Measurements from ENCODE around the gene MINAR1. TPM values are rescaled to one million over a fixed set of nuclear protein-coding genes. Genes with fewer than 3 reads are reported as not detected.
"Not testable (repeated sequence)": the region's sequence is repeated elsewhere in the genome, so short reads cannot be mapped to it uniquely, and the experiment has no call there.

The MINAR1 gene, protein sequence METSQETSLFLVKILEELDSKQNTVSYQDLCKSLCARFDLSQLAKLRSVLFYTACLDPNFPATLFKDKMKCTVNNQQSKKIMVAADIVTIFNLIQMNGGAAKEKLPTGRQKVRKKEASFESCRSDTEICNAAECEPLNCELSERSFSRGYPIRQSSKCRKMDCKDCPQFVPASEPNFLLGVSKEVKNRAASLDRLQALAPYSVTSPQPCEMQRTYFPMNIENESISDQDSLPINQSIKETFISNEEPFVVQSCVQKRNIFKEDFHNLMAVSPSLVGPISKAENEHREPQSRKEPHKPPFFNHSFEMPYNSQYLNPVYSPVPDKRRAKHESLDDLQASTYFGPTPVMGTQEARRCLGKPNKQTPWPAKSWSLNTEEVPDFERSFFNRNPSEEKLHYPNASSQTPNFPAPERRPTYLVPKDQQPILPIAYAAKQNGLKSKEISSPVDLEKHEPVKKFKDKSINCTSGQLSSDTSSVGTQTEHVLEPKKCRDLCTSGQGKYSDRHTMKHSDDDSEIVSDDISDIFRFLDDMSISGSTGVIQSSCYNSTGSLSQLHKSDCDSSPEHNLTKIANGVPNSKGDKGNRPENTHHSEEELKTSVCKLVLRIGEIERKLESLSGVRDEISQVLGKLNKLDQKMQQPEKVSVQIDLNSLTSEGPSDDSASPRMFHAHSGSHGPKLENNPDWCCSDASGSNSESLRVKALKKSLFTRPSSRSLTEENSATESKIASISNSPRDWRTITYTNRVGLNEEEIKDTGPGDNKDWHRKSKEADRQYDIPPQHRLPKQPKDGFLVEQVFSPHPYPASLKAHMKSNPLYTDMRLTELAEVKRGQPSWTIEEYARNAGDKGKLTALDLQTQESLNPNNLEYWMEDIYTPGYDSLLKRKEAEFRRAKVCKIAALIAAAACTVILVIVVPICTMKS
- under 1 TPM; 0.31 to 0.32 TPM for total RNA-seq

DNA sequence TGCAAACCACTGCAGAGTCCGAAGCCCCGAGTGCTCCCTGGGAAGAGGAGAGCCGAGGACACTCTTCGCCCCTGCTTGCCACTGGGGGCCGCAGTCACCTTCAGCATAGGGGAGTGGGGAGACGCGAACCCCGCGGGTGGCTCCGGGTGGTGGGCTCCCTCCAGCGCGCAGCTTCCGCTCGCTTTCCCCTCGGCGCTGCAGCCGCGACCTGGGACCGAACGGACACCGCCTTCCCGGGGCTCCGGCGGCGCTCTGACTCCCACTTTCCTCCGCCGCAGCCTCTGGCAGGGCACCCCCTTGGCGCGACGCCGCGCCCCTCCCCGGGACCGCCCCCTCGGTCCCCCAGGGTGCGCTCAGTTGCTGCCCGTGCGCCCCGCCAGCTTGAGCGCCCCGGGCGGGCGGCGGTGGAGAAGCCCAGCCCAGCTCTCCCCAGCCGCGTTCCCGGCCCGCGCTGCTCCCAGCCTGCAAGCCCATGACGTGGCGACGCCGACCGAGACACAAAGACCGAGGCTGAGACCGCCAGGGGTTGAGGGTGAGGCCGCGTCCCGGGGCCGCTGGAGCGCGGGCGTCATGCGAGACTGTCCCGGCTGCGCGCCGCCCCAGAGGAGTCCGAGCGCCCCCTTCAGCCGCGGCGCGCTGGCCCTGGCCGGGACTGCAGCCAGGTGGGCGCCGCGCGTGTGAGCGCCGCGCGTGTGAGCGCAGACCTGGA, at the start of gene MINAR1:
MINAR1 (plus strand) TSS at position 701 of the 709 bp plus-strand sequence. CDS start 23,812 bp downstream, outside the sequence.
- ChIA-PET CTCF (interaction anchor here (1.6 kb wide), 1 partner anchor 11 kb away, joined by 3 read pairs; no protein-coding TSS in a partner anchor), POLR2A (no interaction called here)

DNA sequence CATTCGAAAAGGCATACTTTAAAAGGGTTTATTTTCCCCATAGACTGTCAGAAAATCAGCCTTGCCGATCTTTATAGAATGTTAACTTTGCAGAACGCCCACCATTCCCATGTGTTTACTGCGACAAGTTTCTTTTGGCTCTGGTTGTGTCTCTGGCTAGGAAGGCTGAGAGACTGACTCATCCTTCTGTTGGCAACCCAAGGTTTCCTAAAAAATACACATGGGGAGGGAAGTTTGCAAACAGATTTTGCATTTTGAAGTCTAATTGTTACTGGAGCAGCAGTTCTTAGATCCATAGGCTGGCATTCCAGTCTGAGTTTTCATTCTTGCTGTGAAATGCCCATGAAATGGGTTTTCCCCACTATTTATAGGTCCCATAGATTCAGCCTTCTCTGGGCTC, 37.9 kb upstream of the MINAR1 start:
- ChIA-PET POLR2A (no interaction called here), CTCF (interaction anchor here (0.8 kb wide), 1 partner anchor 13 kb away, joined by 3 read pairs; no protein-coding TSS in a partner anchor)

DNA sequence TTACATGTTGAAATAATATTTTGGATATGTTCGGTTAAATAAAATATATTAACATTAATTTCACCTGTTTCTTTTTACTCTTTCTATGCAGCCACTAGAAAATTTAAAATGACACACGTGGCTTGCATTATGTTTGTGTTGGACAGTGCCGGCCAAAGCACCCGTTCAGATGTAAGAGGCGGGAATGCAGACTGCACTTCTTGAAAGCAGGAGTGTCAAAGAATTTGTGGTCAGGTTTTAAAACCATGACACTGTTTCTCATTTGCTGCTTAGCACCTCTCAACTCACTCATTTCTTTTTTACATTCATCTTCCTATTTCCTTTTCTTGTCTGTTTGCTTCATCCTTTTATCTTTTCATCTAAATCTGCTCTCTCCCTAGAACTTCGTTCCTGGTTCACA, 35.3 kb upstream of the MINAR1 start:
- ChIA-PET POLR2A (no interaction called here), CTCF (no interaction called here)

DNA sequence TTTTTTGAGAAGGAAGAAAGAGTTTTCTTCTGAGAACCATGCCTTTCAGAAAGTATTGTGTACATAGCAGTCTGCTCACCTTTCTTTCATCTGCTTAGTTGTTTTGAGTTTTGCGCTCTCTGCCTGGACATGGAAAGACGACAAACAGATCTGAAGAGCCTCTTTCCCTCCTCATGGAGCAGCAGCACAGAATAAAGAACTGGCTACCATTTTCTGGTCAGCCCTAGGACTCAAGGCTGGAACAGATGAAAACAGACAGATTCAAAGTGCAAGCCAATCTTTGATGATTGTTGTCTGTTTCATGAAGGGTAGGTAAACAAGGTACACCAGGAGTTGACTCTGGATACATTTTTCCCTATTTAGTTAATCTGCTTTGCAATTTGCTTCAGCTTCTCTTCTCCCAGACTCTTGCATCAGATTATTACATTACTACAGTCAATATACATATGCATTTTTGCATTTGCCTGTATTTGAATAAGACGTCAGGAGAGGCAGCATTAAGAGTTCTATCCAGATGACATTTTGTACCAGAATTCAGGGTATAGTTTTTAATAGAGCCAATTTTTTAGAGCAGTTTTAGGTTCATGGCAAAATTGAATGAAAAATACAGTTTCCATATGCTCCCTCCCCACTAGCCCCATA, 34.7 kb upstream of the MINAR1 start:
- ChIA-PET POLR2A (no interaction called here), CTCF (no interaction called here)

DNA sequence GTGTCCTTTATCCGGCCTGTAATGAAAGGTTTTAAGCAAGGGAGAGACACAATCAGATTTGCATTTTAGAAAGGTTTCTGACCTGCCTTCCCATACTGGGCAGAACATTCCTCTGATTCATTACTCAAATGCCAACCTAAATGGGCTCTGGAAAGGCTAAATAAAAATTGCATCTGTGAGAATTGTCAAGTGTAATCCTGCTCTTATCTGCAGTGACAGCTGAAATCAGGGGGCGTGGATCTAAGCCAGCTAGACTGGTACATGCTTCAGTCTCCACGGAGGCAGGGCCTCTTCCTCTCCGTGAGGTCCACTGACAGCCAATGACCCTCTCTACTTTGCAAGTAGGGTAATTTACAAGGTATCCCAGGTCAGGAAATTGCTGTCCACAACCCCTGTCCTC, 32.5 kb upstream of the MINAR1 start:
- ChIA-PET CTCF (no interaction called here), POLR2A (no interaction called here)

DNA sequence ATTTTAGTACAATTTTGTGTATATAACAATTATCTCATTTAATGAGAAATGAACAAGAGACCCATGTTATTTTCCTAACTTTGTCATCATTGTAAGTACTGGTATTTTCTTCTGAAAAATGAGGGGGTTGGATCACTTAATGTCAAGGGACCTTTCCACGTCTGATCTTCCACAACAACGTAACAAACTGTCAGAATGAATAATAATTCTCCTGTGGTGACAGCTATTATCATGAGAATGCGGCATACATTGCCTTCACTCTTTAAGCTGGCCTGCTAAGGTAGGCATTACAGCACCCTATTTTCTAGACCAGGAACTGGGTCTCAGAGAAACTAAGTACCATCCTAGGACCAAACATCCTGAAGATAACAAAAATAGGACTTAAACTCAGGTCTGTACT, 31.5 kb upstream of the MINAR1 start:
- ChIA-PET POLR2A (no interaction called here), CTCF (no interaction called here)

DNA sequence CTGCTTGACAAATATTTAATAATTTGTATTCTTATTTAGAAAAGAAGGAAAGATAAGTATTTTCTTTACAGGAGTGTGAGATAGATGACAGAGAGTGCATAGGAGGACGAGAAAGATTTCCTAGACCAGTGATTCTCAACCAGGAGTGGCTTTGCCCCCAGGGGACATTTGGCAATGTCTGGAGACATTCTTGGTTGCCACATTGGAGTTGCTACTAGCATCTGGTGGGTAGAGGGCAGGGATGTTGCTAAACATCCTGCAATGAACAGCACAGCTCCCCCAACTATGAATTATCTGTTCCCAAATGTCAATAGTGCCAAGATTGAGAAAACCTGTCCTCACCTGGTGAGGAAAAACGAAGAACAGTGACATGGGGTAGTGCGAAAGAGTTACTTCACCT, 30.8 kb upstream of the MINAR1 start:
- CTCF ChIA-PET, result no interaction called here
- POLR2A ChIA-PET, result no interaction called here

DNA sequence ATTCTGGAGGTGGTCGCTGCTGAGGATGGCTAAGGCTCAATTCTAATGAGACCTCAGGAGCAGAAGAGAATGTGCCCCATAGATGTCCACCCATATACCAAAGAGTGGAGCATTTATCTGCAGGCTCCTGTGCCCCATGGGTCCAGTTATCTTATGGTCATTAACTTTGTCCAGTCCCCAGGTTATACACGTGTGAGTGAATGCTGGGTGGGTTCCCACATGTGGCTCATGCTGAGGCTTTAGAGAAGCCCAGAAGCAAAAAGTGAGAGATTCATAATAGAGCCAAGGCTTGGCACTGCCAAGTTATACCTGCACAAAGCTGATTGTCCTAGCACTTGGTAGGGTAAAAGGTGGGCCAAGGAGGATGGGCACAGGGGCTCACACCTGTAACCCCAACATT, 30.0 kb upstream of the MINAR1 start:
- ChIA-PET CTCF (no interaction called here), POLR2A (no interaction called here)

DNA sequence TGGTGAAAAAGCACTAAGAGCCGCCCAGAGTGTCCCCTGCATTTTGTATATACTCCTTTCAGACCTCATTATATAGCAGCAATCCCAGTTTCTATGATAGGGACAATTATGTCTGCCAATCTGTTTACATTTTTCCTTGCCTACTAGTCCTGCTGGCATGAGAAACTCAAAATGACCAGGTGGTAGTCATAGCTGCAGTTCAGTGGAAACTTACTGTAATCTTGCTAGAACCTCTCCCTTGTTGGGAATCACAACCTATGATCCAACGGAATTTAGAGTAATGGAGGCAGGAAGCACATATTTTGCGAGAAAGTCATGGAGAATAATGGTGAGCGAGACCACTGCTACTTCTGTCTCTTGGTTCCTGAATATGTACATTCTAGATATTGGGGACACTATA, 28.6 kb upstream of the MINAR1 start:
- ChIA-PET POLR2A (no interaction called here), CTCF (no interaction called here)

DNA sequence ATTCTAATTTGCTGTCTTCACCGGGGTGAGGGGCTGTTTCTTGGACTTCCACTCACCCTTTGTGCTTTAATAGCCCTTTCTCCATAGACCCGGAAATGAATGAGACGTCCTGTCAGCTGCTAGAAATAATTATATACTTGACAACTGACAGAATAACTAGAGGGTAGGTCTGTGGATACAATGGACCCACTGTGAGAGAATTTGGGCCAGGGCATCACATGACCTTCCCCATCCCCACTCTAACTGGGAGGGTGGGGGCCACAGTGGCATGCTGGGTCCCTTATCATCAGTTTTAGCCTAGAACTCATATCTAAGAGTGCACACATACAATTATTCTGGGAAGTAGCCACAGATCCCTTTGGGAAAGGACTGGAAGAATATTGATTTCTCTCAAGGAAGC, 25.9 kb upstream of the MINAR1 start:
- ChIA-PET POLR2A (no interaction called here), CTCF (no interaction called here)

DNA sequence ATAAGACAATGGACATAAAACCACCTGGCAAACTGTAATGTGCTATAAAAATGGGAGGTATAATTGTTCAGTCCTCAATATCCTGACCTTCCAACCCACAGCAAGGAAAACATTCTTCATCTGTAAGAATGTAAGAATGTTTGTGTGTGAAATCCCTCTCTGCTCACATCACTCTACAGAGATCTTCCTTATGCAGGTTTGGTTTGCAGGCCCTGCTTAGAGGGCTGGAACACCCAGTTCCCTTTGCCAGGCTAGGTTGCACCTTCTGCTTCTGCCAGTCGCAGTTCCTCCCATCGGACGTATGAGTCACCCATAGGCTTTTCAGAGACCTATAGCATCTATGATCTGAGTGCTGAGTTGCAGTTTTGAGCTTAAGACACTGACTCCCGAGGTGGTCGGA, 24.1 kb upstream of the MINAR1 start:
- POLR2A ChIA-PET, result no interaction called here

DNA sequence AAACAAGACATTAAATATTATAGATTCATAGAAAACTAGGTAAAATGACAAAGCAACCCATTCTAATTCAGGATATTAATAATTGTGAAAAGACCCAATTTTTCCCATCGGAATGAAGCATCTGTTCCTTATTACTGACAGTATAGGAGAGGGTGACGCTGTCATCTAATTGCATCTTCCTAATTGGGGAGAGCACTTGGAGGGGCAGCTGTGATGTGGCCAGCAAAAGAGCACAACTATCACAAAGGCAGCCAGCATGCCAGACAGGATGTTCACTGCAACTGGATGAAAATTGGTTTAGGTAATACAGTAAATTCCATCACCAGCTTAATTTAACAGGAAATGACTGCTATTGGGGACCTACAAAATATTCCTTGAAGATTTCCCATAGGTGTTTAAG, 21.9 kb upstream of the MINAR1 start:
- POLR2A ChIA-PET, result no interaction called here
- CTCF ChIA-PET, result no interaction called here

More for the DNA sequence above, 24.1 kb upstream of the MINAR1 start:
- CTCF ChIA-PET, result no interaction called here

DNA sequence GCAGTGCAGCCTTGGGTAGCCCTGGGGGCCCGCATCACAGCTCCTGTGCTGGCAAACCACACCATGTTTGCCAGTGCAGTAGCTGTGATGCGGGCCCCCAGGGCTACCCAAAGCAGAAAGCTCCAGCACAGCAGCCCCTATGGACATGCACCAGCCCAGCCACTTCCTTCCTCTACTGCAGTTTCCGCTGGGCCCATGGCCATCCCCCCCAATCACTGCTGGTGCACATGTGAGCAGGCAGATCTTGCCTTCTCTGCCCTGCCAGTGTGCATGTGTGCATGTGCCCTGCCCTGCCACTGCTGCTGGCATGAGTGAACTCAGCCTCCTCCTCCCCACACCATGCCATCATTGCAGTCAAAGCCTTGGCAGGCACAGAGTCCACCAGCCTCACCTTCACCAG, 20.1 kb upstream of the MINAR1 start:
- POLR2A ChIA-PET, result no interaction called here
- CTCF ChIA-PET, result no interaction called here

DNA sequence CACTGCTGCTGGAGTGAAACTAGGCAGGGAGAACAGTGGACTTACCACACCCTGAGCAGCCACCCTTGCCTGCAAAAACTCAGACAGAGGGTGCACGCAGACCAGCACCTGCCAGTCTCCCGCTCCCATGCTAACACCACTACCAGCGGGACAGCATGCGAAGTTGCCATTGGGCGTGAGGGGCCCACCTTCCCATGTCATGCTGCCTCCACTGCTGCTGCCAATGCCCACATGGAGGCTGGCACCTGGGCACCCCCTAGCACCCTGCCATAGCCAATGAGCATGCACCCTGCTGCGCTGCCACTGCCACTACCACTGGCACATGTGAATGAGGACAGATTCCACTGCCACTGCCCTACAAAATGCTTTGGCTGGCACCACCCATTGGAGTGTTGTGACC, 19.7 kb upstream of the MINAR1 start:
- CTCF ChIA-PET, result no interaction called here
- POLR2A ChIA-PET, result no interaction called here

DNA sequence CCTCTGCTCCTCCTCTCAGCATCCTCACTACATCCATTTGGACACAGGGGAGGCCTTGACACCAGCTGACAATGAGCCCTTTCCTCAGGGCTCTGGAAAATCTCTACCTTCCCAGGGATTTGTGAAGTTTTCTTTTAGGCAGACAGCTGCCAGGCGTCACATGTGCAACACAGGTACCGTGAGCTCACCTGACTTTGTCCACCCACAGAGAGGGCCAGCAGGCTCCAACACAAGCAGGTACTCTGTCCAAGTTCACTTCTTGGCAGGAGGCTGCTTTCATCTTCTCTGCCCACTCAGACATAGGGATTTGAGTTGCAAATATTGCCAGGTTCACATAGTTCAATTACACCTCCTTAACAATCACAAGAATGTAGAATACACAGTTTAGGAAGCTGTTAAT, 15.3 kb upstream of the MINAR1 start:
- CTCF ChIA-PET, result no interaction called here
- POLR2A ChIA-PET, result no interaction called here

DNA sequence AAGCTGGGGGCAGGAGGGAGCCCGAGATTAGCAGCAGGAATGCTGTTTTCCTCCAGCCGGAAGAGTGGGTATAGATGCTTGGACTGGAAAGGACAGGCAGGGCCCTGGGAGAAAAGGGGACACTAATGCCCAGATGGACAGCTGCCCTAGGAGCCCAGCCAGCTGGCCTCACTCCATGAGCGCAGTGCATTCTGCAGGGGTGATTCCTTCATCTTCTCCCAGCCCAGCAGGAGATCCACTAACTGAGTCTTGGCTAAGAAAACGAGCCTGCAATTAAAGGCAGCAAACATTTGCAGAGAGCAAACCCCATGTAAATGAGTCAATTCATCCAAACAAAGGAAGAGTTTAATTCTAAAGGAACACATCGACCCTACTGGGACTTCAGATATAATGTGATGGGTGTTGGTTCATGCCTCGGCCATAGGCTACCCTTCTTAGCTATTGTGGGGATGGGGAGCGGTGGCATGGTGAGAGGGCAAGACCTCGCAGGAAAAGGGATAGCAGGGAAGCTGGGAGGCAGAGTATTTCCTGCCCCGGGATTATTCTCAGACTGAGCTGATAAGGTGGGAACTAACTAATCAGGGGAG, 13.3 kb upstream of the MINAR1 start:
- ChIA-PET POLR2A (no interaction called here), CTCF (no interaction called here)

DNA sequence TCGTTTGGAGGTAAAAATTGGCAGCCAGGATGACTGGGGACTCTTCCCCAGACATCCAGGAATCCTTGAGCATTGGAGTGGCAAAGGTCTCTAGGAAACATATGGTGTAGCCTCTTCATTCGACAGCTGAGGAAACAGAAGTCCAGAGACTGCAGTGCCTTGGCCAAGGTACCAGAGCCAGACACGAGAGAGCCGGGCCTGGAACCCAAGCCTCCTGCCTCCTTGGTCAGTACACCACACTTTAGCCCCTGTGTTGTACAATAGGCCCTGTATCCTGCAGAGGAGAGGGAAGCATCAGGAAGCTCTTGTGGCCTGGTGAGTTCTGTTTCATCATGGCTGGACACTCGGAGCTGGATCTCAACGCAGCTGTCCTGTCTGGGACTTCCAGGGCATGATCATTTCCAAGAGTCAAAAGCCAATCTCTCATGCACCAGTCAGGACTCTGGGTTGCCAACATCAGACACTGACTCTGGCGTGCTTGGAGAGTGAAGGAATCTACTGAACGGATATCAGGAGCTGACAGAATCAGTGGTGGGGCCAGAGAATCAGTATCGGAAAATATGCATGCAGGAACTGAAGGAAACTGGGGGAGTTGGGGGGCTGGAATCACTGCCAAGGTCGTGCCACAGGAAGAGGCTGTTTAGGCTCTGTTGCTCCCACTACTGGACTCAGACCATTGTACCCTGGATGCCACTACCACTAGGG, 6.4 kb upstream of the MINAR1 start:
- POLR2A ChIA-PET, result no interaction called here
- CTCF ChIA-PET, result interaction anchor here (0.6 kb wide), 1 partner anchor 316 kb away, joined by 5 read pairs; no protein-coding TSS in a partner anchor

DNA sequence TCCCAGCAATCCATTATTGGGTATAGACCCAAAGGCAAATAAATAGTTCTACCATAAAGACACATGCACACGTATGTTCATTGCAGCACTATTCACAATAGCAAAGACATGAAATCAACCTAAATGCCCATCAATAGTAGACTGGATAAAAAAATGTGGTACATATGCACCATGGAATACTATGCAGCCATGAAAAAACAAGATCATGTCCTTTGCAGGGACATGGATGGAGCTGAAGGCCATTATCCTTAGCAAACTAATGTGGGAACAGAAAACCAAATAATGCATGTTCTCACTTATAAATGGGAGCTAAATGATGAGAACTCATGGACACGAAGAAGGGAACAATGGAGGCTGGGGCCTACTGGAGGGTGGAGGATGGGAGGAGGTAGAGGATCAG, 5.2 kb upstream of the MINAR1 start:
- POLR2A ChIA-PET, CTCF ChIA-PET: not testable (repeated sequence)

Measured in activated CD8-positive, alpha-beta memory T cell treated with anti-CD3 and anti-CD28 coated beads for 36 hours (primary cell).